HEK293T (cell line): ENCODE measurements around the gene ARMC7.
A peak's percentile ranks its signal among the peaks of the same experiment; 100 is the strongest.

Source experiments
- CTCF ChIA-PET: fragments of 350-600 bp; formaldehyde crosslinking; extraction: SDS; loops from one replicate; lab custom pipeline; 2021; ENCODE audit warnings: antibody characterized with exemption, inconsistent platforms; lab: Yijun Ruan, JAX
- POLR2A ChIA-PET: fragments of 350-600 bp; formaldehyde crosslinking; extraction: SDS; loops from one replicate; lab custom pipeline; 2020; ENCODE audit warnings: antibody characterized with exemption, inconsistent platforms; lab: Yijun Ruan, JAX
- DNase-seq: peaks from one replicate; pipeline ENCODE4 v3.0.0; 2012; ENCODE audit warnings: mixed read lengths; ENCODE audit errors: extremely low spot score
- ARNT ChIP-seq: fragments of 450-650 bp; IDR thresholded peaks from 2 replicates; pipeline ENCODE4 v1.6.1; 2017; ENCODE audit warnings: mild to moderate bottlenecking
- BHLHE40 ChIP-seq: fragments of 450-650 bp; IDR thresholded peaks from 2 replicates; pipeline ENCODE4 v1.6.1; 2016; ENCODE audit warnings: mild to moderate bottlenecking, moderate library complexity, borderline replicate concordance
- CTBP1 ChIP-seq: fragments of 450-650 bp; IDR thresholded peaks from 2 replicates; pipeline ENCODE4 v1.6.1; 2016; ENCODE audit warnings: borderline replicate concordance
- ELF4 ChIP-seq: fragments of 450-650 bp; IDR thresholded peaks from 2 replicates; pipeline ENCODE4 v1.6.1; 2017; ENCODE audit warnings: antibody characterized with exemption
- FOXA1 ChIP-seq: fragments of 450-650 bp; IDR thresholded peaks from 2 replicates; pipeline ENCODE4 v1.6.1; 2016; ENCODE audit warnings: mild to moderate bottlenecking
- FOXK2 ChIP-seq: fragments of 450-650 bp; IDR thresholded peaks from 2 replicates; pipeline ENCODE4 v1.6.1; 2016; ENCODE audit warnings: mild to moderate bottlenecking
- FOXM1 ChIP-seq: fragments of 450-650 bp; IDR thresholded peaks from 2 replicates; pipeline ENCODE4 v1.6.1; 2017; ENCODE audit warnings: mild to moderate bottlenecking, borderline replicate concordance
- HDGF ChIP-seq: fragments of 450-650 bp; IDR thresholded peaks from 2 replicates; pipeline ENCODE4 v1.6.1; 2017; ENCODE audit warnings: antibody characterized with exemption, borderline replicate concordance
- L3MBTL2 ChIP-seq: fragments of 450-650 bp; conservative IDR thresholded peaks from 2 replicates; pipeline ENCODE4 v1.6.1; 2016; ENCODE audit warnings: mild to moderate bottlenecking
- LEF1 ChIP-seq: fragments of 450-650 bp; IDR thresholded peaks from 2 replicates; pipeline ENCODE4 v1.6.1; 2017; ENCODE audit warnings: mild to moderate bottlenecking, borderline replicate concordance
- NFRKB ChIP-seq: fragments of 450-650 bp; IDR thresholded peaks from 2 replicates; pipeline ENCODE4 v1.6.1; 2016; ENCODE audit warnings: mild to moderate bottlenecking, moderate library complexity
- PKNOX1 ChIP-seq: fragments of 450-650 bp; IDR thresholded peaks from 2 replicates; pipeline ENCODE4 v1.6.1; 2016
- SP1 ChIP-seq: fragments of 450-650 bp; IDR thresholded peaks from 2 replicates; pipeline ENCODE4 v1.6.1; 2017
- SUZ12 ChIP-seq: fragments of 450-650 bp; IDR thresholded peaks from 2 replicates; pipeline ENCODE4 v1.6.1; 2016; ENCODE audit warnings: mild to moderate bottlenecking
- TARDBP ChIP-seq: fragments of 450-650 bp; IDR thresholded peaks from 2 replicates; pipeline ENCODE4 v1.6.1; 2016
- ZNF384 ChIP-seq: fragments of 450-650 bp; IDR thresholded peaks from 2 replicates; pipeline ENCODE4 v1.6.1; 2016

Gene ARMC7

DNA sequence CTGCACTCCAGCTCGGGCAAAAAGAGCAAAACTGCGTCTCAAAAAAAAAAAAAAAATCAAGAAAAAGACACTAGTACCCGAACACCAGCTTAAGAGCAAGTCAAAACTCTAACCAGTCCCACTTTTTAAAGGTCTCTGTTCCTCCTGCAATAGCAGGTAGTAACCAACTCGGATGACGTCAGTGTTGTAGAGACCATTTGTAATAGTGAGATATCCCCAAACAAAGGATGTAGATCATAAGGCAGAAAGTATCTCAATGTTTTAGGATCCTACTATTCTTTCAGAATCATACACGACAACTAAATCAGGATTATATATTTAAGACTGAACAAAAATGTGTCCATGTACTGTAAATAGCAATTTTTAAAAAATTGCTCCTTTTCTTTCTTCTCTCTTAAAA, 42.2 kb downstream of the ARMC7 start:
- ChIA-PET POLR2A (interaction anchor here (4.3 kb wide), 1 partner anchor 21 kb away, joined by 20 read pairs; the partner anchor contains the start of gene NT5C), CTCF (no interaction called here)
- TF ChIP-seq ELF4 (no peak), HDGF (no peak), CTBP1 (no peak), BHLHE40 (no peak), FOXA1 (no peak), PKNOX1 (no peak), TARDBP (no peak), FOXK2 (no peak), SUZ12 (no peak), SP1 (no peak), L3MBTL2 (no peak)
- no peak for DNase-seq

GRCh38 chr17:75152523-75152921, 42.8 kb downstream of the ARMC7 start:
- no peak for DNase-seq
- ChIA-PET CTCF (no interaction called here), POLR2A (no interaction called here)
- TF ChIP-seq SUZ12, result no peak
- no peak for TF ChIP-seq ARNT
- TF ChIP-seq NFRKB, result no peak
- no peak for TF ChIP-seq LEF1
- TF ChIP-seq FOXM1, result no peak

GRCh38 chr17:75152922-75153779, 43.4 kb downstream of the ARMC7 start:
- CTCF ChIA-PET, result no interaction called here
- TF ChIP-seq PKNOX1, result no peak
- TF ChIP-seq L3MBTL2, result peak; percentile 56
- POLR2A ChIA-PET, result no interaction called here
- peak; percentile 44 for DNase-seq

- CTCF ChIA-PET, result interaction anchor here (0.7 kb wide), 1 partner anchor 600 kb away, joined by 3 read pairs; no protein-coding TSS in a partner anchor
- POLR2A ChIA-PET, result interaction anchor here (1.1 to 2.4 kb wide), 6 partner anchors 9 to 281 kb away, joined by 3 to 10 read pairs (median 4); partner anchors contain the start of genes FDXR and SUMO2
- DNase-seq, result no peak
- TF ChIP-seq NFRKB (no peak), TARDBP (no peak), ELF4 (no peak), LEF1 (no peak), FOXA1 (no peak), SP1 (no peak), L3MBTL2 (no peak), CTBP1 (no peak), FOXM1 (no peak)
Observed at GRCh38 chr17:75153780-75154194, 44.0 kb downstream of the ARMC7 start.

DNA sequence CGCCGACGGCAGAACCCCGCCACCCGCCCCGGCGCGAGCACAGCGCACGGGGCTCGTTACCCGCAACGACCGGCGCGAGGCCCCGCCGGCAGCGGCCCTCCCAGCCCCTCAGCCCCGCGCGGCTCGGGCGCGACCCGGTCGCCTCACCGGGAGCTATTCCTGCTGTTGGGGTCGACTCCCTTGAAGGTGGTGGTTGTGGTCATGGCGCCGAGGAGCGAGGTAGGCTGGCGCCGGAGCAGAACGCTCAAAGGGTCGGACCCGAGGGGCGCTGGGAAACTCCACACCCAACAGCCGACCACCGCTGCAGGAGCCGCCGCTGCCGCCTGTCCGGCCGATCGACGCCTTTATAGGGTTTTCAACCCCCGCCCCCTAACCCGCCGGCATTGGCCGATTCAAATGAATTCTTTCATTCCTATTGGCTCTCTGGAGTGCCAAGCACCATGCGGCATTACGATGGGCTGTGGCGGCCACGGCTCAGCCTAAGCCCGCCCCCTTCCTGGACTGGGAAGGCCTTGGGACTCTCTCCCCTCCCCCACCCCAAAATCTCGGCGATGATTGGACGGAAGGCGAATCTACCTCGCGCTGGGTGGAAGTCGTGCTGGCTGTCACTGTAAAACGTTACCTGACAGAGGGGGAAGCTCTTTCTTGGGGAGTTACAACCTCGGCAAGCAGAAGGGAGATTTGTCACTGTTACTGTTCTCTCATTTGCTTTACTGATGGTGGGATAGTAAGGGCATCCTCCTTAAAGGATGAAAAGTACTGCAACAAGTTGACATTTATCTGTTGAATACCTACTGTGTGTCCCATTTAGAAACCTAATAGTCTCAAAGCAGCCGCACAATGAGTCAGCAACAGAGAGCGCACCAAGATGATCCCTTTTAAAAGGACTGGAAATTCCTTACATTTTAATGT, 44.7 kb downstream of the ARMC7 start, which contains the start of gene JPT1:
JPT1 (minus strand) TSS at position 318 of the 912 bp plus-strand sequence; CDS start at position 203, 115 bp downstream.
- POLR2A ChIA-PET, result interaction anchor here (0.7 to 2.4 kb wide), 16 partner anchors 9 to 281 kb away, joined by 3 to 15 read pairs (median 4); partner anchors contain the start of genes ARMC7, FDXR, MIF4GD and NT5C
- CTCF ChIA-PET, result interaction anchor here (0.6 to 0.7 kb wide), 3 partner anchors 9 to 599 kb away, joined by 3 to 4 read pairs (median 4); no protein-coding TSS in a partner anchor
- DNase-seq, result peak; percentile 99
- TF ChIP-seq FOXM1 (peak; percentile 93), ZNF384 (no peak), PKNOX1 (peak; percentile 99), L3MBTL2 (peak; percentile 68), HDGF (no peak), BHLHE40 (no peak), CTBP1 (no peak), FOXK2 (no peak), TARDBP (no peak), ARNT (no peak), LEF1 (0 out of 2 replicates have a peak, but pooled peaks have one; percentile 60), FOXA1 (no peak), SUZ12 (no peak), NFRKB (no peak), ELF4 (peak; percentile 98), SP1 (no peak)
